ENCODE measurements around the gene OSGIN1.

GRCh38 chr16:83923581-83924365 is 29.3 kb upstream of the OSGIN1 start:
- TF ChIP-seq EZH2 (IDR thresholded peaks at IDR 0.05; ENCODE audit: borderline replicate concordance, insufficient read depth, low read depth, low read length, poor library complexity, severe bottlenecking): no peak
- TF ChIP-seq CTCF (IDR thresholded peaks at IDR 0.05): no peak

Data from B cell (primary cell).